NCI-H2171 (cell line): ENCODE data around the gene NDNF.

Experiments used
- DNase-seq: peaks from one replicate; lab custom pipeline; 2025; lab: John Stamatoyannopoulos, UW

Gene NDNF, protein sequence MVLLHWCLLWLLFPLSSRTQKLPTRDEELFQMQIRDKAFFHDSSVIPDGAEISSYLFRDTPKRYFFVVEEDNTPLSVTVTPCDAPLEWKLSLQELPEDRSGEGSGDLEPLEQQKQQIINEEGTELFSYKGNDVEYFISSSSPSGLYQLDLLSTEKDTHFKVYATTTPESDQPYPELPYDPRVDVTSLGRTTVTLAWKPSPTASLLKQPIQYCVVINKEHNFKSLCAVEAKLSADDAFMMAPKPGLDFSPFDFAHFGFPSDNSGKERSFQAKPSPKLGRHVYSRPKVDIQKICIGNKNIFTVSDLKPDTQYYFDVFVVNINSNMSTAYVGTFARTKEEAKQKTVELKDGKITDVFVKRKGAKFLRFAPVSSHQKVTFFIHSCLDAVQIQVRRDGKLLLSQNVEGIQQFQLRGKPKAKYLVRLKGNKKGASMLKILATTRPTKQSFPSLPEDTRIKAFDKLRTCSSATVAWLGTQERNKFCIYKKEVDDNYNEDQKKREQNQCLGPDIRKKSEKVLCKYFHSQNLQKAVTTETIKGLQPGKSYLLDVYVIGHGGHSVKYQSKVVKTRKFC

GRCh38 chr4:121072224-121073003 lies at the start of gene NDNF:
Gene NDNF (minus strand): TSS chr4:121072535. CDS start chr4:121045837, 26,698 bp downstream.
- DNase-seq, result no peak

DNA sequence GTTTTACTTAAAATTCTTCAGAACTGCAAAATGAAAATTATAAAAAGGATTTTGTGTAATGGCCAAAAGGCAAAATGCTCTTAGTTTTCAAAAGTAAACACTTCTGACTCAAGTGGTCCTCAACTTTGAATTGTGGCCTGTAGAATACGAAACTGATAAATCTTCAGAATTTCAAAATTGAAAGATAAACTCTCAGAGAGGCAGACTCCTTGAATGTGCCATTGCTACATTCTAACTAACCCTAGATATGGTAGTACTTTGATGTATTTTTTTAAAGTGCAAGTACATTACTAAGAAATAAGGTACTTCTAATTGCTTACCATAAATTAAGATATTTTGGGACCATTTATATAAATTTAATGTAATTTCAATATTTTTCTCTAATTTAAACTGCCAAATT lies 47.4 kb upstream of the NDNF start:
- no peak for DNase-seq

- no peak for DNase-seq
These were observed 46.0 kb upstream of the NDNF start for GRCh38 chr4:121118344-121118743.

- no peak for DNase-seq
These were observed 42.4 kb upstream of the NDNF start for GRCh38 chr4:121114756-121115155.

DNA sequence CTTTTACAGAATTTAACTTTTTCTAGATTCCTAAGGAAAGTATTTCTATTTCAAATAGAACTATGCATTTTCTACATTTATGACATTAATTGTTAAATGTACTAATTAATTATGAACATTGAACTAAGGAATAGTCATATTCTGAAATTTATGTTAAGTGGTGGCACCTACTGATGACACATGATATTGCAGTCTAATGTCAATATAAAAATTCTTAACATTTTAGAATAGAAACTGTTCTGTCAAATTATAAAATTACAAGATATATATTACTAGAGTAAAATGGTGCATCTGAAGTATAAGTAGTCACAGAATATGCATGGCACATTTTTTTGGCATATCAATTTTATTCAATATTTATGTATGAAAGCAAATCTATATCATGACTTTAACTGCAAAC lies 40.2 kb upstream of the NDNF start:
- no peak for DNase-seq

DNA sequence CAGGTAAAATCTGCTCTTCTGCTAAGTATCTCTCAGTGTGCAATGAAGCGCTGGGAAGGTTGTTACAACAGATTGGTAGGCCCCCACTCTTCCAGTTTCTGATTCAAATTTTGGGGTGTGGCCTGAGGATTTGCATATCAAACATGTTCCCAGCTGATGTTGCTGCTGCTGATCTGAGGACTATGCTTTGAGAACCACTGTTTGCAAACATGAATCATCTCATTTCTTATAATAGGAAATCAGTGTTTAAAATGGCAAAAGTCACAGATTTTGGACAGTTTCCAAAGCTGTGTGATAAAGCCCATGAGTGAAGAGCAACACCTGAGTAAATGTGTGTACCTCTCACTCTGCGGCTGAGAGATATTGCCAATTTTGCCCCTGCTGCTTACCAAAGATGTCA lies 36.2 kb upstream of the NDNF start:
- DNase-seq, result no peak

DNA sequence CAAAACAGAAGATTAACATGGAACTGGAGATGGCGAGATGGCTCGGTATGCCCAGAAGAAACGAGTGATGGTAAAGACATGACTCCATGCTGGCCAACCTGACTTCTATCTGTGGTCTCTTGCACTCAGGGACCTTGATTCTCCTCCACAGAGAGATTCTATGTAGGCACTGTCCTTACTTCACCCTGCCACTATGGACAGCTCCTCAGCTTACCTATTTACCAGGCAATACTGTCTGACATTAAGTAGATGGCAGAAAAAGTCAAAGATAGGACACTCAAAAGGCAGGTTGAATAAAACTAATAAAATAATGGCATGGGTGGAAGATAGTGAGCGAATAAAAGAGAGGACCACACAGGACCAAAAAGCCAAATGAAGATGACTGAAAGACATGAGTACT lies 35.2 kb upstream of the NDNF start:
- no peak for DNase-seq

DNA sequence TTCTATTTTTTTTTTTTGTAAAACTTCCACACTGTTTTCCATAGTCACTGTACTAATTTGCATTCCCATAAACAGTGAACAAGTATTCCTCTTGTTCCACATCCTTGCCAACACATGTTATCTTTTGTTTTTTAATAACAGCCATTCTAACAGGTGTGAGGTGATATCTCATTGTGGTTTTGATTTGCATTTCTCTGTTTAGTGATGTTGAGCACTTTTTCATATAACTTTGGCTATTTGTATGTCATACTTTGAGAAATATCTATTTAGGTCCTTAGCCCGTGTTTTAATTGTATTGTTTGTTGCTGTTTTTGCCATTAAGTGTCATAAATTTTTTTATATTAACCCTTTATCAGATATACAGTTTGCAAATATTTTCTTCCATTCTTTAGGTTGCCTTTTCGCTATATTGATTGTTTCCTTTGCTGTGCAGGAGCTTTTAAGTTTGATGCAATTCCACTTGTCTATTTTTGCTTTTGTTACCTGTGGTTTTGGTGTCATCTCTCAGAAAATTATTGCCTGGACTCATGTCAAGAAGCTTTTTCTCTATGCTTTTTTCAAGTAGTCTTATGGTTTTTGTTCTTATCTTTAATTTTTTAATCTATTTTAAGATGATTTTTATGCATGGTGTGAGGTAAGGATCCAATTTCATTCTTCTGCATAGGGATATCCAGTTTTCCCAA lies 27.9 kb upstream of the NDNF start:
- DNase-seq, result no peak

DNA sequence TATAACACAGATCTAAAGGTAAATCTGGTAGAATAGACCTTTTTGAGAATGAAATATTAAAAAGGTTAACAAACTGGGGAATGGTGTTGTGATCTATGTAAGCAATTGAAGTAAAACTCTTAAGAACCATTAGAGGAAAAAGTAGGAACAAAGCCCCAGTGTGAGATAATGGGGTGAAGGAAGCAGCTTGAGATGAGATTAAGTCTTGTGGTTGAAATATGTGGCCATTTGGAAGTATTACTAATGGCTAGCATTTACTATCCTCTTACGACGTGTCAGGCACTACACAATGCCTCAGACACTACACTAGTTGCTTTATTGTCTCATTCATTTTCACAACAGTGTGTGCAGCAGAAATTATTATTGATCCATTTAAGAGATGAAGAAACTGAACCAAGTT lies 25.9 kb upstream of the NDNF start:
- no peak for DNase-seq

DNA sequence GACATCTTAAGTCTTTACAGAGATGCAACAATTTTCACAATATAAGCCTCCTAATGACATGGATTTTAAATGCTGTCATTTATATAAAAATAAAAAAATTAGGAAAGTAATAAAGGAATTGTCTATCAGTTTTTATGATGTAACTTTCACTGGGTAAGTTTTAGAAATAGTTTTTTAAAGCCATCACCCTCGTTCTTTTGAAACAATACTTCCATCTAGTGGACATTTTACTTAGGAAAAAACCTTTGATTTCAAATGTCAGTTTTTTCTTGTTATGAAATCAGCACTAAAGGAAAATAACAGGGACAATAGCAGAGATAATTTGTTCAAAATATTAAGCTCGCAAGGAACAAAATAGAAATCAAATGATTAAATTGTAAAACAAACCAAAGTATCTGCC lies 24.3 kb upstream of the NDNF start:
- DNase-seq, result no peak

DNA sequence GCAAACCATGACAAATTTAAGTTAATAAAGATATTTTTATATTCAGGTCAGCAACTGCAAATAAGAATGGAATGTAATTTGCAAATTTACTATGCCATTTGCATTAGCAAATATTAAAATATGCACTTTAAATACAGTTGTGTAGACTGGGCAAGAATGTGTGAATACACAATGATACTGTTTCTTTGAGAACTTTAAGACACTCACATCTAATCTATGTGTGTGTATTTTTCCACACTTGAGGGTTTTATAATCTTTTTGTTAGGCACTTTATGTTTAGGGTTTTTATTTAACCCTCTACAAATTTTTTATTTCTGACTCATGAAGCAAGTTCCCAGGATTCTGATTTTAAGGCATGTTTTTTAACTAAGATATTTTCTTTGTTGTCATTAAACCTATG lies 23.9 kb upstream of the NDNF start:
- no peak for DNase-seq

- no peak for DNase-seq
These were observed 22.1 kb upstream of the NDNF start for GRCh38 chr4:121094297-121094966.

GRCh38 chr4:121093261-121093660 lies 20.9 kb upstream of the NDNF start:
- DNase-seq, result no peak

- no peak for DNase-seq
These were observed 19.6 kb upstream of the NDNF start for GRCh38 chr4:121091941-121092340.

DNA sequence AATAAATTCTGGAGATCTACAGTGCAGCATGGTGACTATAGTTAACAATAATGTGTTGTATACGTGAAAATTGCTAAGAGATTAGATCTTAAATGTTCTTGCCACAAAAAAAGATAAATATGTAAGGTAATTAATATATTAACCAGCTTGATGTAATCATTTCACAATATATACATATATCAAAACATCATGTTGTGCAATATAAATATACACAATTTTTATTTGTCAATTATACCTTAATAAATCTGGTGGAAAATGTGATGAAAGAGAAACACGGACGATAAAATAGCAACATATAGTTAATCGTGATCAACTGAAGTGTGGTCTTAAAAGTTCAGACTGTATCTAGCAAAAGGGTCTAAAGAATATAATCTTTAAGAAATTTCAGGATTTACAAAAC lies 16.5 kb upstream of the NDNF start:
- no peak for DNase-seq

DNA sequence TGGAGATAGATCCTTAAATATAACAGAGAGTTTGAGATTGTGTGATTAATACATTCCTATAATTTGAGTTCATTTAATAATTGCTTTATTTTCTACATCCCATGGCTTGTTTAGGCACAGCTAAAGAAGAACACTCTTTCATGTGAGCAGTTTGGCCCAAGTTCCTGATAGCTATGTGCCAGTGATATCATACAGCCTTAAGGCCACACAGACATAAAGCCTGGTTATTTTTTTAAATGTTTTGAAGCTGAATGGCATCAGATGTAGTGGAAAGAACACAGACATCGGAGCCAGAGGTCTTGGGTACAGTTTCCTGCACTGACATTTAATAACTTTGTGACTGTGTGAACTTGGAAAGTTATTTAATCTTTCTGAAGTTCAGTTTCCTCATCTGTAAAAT lies 7.0 kb upstream of the NDNF start:
- no peak for DNase-seq

DNA sequence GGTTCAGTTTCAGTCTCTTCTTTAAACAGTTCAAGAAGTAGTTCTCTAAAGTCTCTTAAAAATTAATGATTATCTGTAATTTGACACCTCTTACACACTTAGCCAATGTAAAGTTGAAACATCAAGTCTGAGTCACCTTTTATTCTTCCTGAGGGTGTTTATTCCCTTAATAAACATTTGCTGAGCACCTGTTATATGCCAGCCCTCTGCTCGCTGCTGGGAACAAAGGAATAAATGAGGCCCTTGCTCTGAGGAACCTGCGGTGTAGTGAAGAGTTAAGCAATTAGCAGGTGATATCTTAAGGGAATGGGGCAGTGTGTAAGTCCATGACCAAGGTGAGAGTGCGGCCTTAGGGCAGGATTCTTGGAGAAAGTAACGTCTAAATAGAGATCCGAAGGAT lies 5.2 kb upstream of the NDNF start:
- no peak for DNase-seq

DNA sequence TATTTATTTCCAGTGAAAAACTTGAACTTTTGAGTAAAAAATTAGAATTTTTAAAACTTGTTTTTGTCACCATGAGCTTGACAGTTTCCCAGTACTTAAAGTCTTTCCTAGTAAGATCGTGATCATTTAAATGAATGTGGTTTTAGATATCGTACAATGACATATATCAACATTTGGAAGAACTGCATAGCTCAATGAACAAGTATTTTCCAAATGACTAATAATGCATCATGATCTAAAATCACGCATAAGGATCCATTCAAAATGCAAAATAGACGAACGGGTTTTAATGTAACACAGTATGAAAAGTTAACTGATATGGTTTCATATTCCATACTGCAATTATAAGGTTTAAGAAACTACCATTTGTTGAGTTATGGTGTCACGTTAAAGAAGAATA lies 4.1 kb upstream of the NDNF start:
- no peak for DNase-seq

- DNase-seq, result no peak
These were observed 1.5 kb upstream of the NDNF start for GRCh38 chr4:121073672-121074381.

GRCh38 chr4:121073004-121073435 lies 685 bp upstream of the NDNF start:
- DNase-seq, result no peak

GRCh38 chr4:121071640-121072223 lies 603 bp downstream of the NDNF start:
- DNase-seq, result no peak
